H9 (cell line): ENCODE measurements around the gene PNLDC1. TPM values are rescaled to one million over a fixed set of nuclear protein-coding genes. Genes with fewer than 3 reads are reported as not detected.

Experiments
- DNase-seq: peaks from one replicate; pipeline ENCODE4 v3.0.0-alpha.2; 2017
- H2AFZ ChIP-seq: one replicate; pipeline ENCODE4 v1.6.1; 2013; ENCODE audit warnings: mild to moderate bottlenecking, low read length, control low read depth, moderate library complexity
- H2AK5ac ChIP-seq: 2 replicates; pipeline ENCODE4 v1.6.1; 2013; ENCODE audit warnings: low read length, control low read depth, mixed read lengths; ENCODE audit not compliant: insufficient read length
- H2BK120ac ChIP-seq: one replicate; pipeline ENCODE4 v1.6.1; 2013; ENCODE audit warnings: low read depth, mild to moderate bottlenecking, low read length, control low read depth, inconsistent platforms; ENCODE audit not compliant: poor library complexity, severe bottlenecking
- H2BK12ac ChIP-seq: 2 replicates; pipeline ENCODE4 v1.6.1; 2013; ENCODE audit warnings: low read length, control low read depth, mixed read lengths, low read depth; ENCODE audit not compliant: insufficient read length
- H2BK15ac ChIP-seq: 2 replicates; pipeline ENCODE4 v1.6.1; 2013; ENCODE audit warnings: low read depth, low read length, control low read depth
- H2BK20ac ChIP-seq: one replicate; pipeline ENCODE4 v1.6.1; 2013; ENCODE audit warnings: low read depth, mild to moderate bottlenecking, low read length, control low read depth, inconsistent platforms; ENCODE audit not compliant: poor library complexity, severe bottlenecking
- H2BK5ac ChIP-seq: 2 replicates; pipeline ENCODE4 v1.6.1; 2013; ENCODE audit warnings: low read length, control low read depth, mixed read lengths; ENCODE audit not compliant: insufficient read length
- H3K14ac ChIP-seq: 2 replicates; pipeline ENCODE4 v1.6.1; 2013; ENCODE audit warnings: low read length, control low read depth; ENCODE audit not compliant: insufficient read depth
- H3K18ac ChIP-seq: 2 replicates; pipeline ENCODE4 v1.6.1; 2013; ENCODE audit warnings: low read depth, mild to moderate bottlenecking, mixed read lengths, low read length, control low read depth; ENCODE audit not compliant: insufficient read length
- H3K23ac ChIP-seq: 2 replicates; pipeline ENCODE4 v1.6.1; 2013; ENCODE audit warnings: low read length, control low read depth, mixed read lengths, low read depth; ENCODE audit not compliant: insufficient read length
- H3K23me2 ChIP-seq: 2 replicates; pipeline ENCODE4 v1.6.1; 2013; ENCODE audit warnings: low read depth, mild to moderate bottlenecking, mixed read lengths, low read length, control low read depth; ENCODE audit not compliant: insufficient read length, poor library complexity, severe bottlenecking
- H3K27ac ChIP-seq: 2 replicates; pipeline ENCODE4 v1.5.1; 2013; ENCODE audit warnings: low read length, control low read depth, mixed read lengths, low read depth; ENCODE audit not compliant: insufficient read length
- H3K27me3 ChIP-seq: 2 replicates; pipeline ENCODE4 v1.6.1; 2013; ENCODE audit warnings: low read length, control low read depth, inconsistent platforms; ENCODE audit not compliant: insufficient read depth
- H3K4ac ChIP-seq: 2 replicates; pipeline ENCODE4 v1.6.1; 2013; ENCODE audit warnings: low read depth, mild to moderate bottlenecking, control low read depth, inconsistent platforms, low read length, moderate library complexity
- H3K4me1 ChIP-seq: 2 replicates; pipeline ENCODE4 v1.6.1; 2013; ENCODE audit warnings: low read length, control low read depth, inconsistent platforms; ENCODE audit not compliant: insufficient read depth
- H3K4me2 ChIP-seq: 2 replicates; pipeline ENCODE4 v1.6.1; 2013; ENCODE audit warnings: low read length, control low read depth, mixed read lengths; ENCODE audit not compliant: insufficient read length, insufficient read depth
- H3K56ac ChIP-seq: 2 replicates; pipeline ENCODE4 v1.6.1; 2013; ENCODE audit warnings: low read depth, mild to moderate bottlenecking, mixed read lengths, low read length, control low read depth; ENCODE audit not compliant: insufficient read length
- H3K79me1 ChIP-seq: 2 replicates; pipeline ENCODE4 v1.6.1; 2013; ENCODE audit warnings: low read depth, mild to moderate bottlenecking, moderate library complexity, low read length, control low read depth, inconsistent platforms; ENCODE audit not compliant: insufficient read depth, poor library complexity, severe bottlenecking
- H3K79me2 ChIP-seq: 2 replicates; pipeline ENCODE4 v1.6.1; 2013; ENCODE audit warnings: low read length, control low read depth, inconsistent platforms; ENCODE audit not compliant: insufficient read depth
- H3K9ac ChIP-seq: 2 replicates; pipeline ENCODE4 v1.6.1; 2013; ENCODE audit warnings: low read length, control low read depth, mixed read lengths; ENCODE audit not compliant: insufficient read length; ENCODE audit errors: extremely low read depth
- H3K9me3 ChIP-seq: one replicate; pipeline ENCODE4 v1.6.1; 2013; ENCODE audit warnings: low read depth, low read length, inconsistent platforms; ENCODE audit not compliant: control insufficient read depth
- H3T11ph ChIP-seq: one replicate; pipeline ENCODE4 v1.6.1; 2013; ENCODE audit warnings: mild to moderate bottlenecking, low read length, control low read depth, inconsistent platforms
- H4K20me1 ChIP-seq: one replicate; pipeline ENCODE4 v1.6.1; 2013; ENCODE audit not compliant: control insufficient read depth, insufficient read length, insufficient read depth
- H4K5ac ChIP-seq: 2 replicates; pipeline ENCODE4 v1.6.1; 2013; ENCODE audit warnings: low read depth, mild to moderate bottlenecking, mixed read lengths, low read length, control low read depth; ENCODE audit not compliant: insufficient read length
- H4K8ac ChIP-seq: replicated peaks from 2 replicates; pipeline ENCODE4 v1.6.1; 2013; ENCODE audit warnings: low read length, control low read depth, mixed read lengths, low read depth; ENCODE audit not compliant: insufficient read length
- H4K91ac ChIP-seq: 2 replicates; pipeline ENCODE4 v1.6.1; 2013; ENCODE audit warnings: low read depth, mild to moderate bottlenecking, moderate library complexity, mixed read lengths, low read length, control low read depth; ENCODE audit not compliant: insufficient read length
- H3K27ac Mint-ChIP-seq, 3 experiments: 2 replicates in 2 of 3; 3 replicates in 1 of 3; pipeline ENCODE4 v1.8.0; 2020 to 2021; ENCODE audit warnings: mixed read lengths in 3 of 3, mild to moderate bottlenecking in 1 of 3, moderate library complexity in 1 of 3
- H3K27me3 Mint-ChIP-seq: 2 replicates; pipeline ENCODE4 v1.8.0; 2021; ENCODE audit warnings: low read depth, mild to moderate bottlenecking, moderate library complexity, mixed read lengths
- H3K36me3 Mint-ChIP-seq, 3 experiments: 2 replicates in 2 of 3; 3 replicates in 1 of 3; pipeline ENCODE4 v1.8.0; 2020 to 2021; ENCODE audit warnings: low read depth in 3 of 3, mixed read lengths in 3 of 3; ENCODE audit not compliant: insufficient read depth in 1 of 3
- H3K4me1 Mint-ChIP-seq, 2 experiments: 2 replicates each; pipeline ENCODE4 v1.8.0; 2020; ENCODE audit warnings: mixed read lengths in 2 of 2
- H3K4me3 Mint-ChIP-seq, 2 experiments: 2 replicates in 1 of 2; 3 replicates in 1 of 2; pipeline ENCODE4 v1.8.0; 2020 to 2021; ENCODE audit warnings: mild to moderate bottlenecking in 2 of 2, mixed read lengths in 2 of 2, moderate library complexity in 1 of 2
- H3K9me3 Mint-ChIP-seq, 2 experiments: 2 replicates in 1 of 2; 3 replicates in 1 of 2; pipeline ENCODE4 v1.8.0; 2020; ENCODE audit warnings: mild to moderate bottlenecking in 2 of 2, mixed read lengths in 2 of 2, moderate library complexity in 1 of 2
- CTCF ChIP-seq: fragments of 200-600 bp; sonication (generic); conservative IDR thresholded peaks from 3 replicates; pipeline ENCODE4 v1.8.0; 2021; ENCODE audit warnings: antibody characterized with exemption, mild to moderate bottlenecking
- WGBS: extraction: QIAGEN DNeasy Blood & Tissue Kit; methylation state at CpG from one replicate; pipeline ENCODE4 v1.1.7; 2013; ENCODE audit warnings: missing lambda C conversion rate, low lambda C conversion rate, mixed read lengths; ENCODE audit not compliant: insufficient read length; ENCODE audit errors: extremely low coverage; 5-methylcytosine and 5-hydroxymethylcytosine counted together
- total RNA-seq: library from RNA; stranded (reverse); gene quantifications from 2 replicates; pipeline ENCODE4 v1.2.1, GENCODE V29; 2021

PNLDC1 gene
- total RNA-seq, 1 experiment from 2014 or later = not detected

DNA sequence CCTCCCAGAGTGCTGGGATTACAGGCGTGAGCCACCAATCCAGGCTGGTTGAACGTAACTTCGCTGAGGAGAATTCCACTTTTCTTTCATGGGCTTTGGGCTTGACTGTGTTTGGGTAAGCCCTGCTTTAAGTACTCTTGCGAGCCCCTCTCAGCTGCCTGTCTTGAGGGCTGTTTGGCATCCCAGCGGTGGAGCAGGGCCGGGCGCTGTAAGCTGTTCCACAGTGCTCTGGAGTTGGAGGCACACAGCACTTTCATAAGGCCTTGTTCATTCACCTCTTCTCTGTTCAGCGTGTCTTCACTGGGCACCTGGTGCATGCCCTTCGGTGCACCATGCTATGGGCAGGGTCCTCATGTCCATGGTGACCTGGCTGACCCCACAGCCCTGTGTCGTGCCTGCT, 21.6 kb downstream of the PNLDC1 start:
- 0 out of 7 replicates have a peak overlapping the region, but pooled peaks of 1 of the 3 experiments have one; percentile 65 for H3K27ac Mint-ChIP-seq
- H4K20me1 ChIP-seq = no peaks in the 10 kb centered on the region
- H3K27me3 Mint-ChIP-seq = no peaks in the 10 kb centered on the region; the same call in none of the 2 replicates

More for the DNA sequence above, 21.6 kb downstream of the PNLDC1 start:
- no peak overlapping the region for H2AFZ ChIP-seq
- H4K91ac ChIP-seq = no peak overlapping the region
- WGBS = no CpG with 5 or more reads among the region's 10 CpGs
- no peak overlapping the region for H2BK5ac ChIP-seq
- no peak overlapping the region for H3K4ac ChIP-seq
- H2BK12ac ChIP-seq = no peak overlapping the region
- H3T11ph ChIP-seq = no peak overlapping the region
- no peaks in the 10 kb centered on the region for H3K23me2 ChIP-seq
- no peak overlapping the region for H3K9ac ChIP-seq
- H3K79me1 ChIP-seq = no peaks in the 10 kb centered on the region
- H3K36me3 Mint-ChIP-seq = no peaks in the 10 kb centered on the region; a peak in 1 of 7 replicates
- no peaks in the 10 kb centered on the region for H3K9me3 Mint-ChIP-seq
- no peaks in the 10 kb centered on the region for H3K79me2 ChIP-seq
- DNase-seq = no peak
- no peak overlapping the region for H4K8ac ChIP-seq
- H2BK120ac ChIP-seq = no peak overlapping the region
- H3K14ac ChIP-seq = no peak overlapping the region
- H3K27ac ChIP-seq = no peak overlapping the region
- H3K56ac ChIP-seq = no peak overlapping the region
- TF ChIP-seq CTCF = no peak
- no peaks in the 10 kb centered on the region for H3K4me1 ChIP-seq
- H2BK15ac ChIP-seq = no peak overlapping the region
- no peaks in the 10 kb centered on the region for H3K27me3 ChIP-seq
- H2BK20ac ChIP-seq = no peak overlapping the region
- no peak overlapping the region for H3K4me2 ChIP-seq
- H3K9me3 ChIP-seq = no peaks in the 10 kb centered on the region
- H3K4me1 Mint-ChIP-seq = peaks cover 16 to 22% of the 10 kb centered on the region in 2 experiments
- no peak overlapping the region for H4K5ac ChIP-seq
- H3K23ac ChIP-seq = no peak overlapping the region
- no peak overlapping the region for H2AK5ac ChIP-seq
- no peak overlapping the region for H3K18ac ChIP-seq
- H3K4me3 Mint-ChIP-seq = no peak overlapping the region
